ENCODE measurements around the gene CDC6.

Gene CDC6, protein sequence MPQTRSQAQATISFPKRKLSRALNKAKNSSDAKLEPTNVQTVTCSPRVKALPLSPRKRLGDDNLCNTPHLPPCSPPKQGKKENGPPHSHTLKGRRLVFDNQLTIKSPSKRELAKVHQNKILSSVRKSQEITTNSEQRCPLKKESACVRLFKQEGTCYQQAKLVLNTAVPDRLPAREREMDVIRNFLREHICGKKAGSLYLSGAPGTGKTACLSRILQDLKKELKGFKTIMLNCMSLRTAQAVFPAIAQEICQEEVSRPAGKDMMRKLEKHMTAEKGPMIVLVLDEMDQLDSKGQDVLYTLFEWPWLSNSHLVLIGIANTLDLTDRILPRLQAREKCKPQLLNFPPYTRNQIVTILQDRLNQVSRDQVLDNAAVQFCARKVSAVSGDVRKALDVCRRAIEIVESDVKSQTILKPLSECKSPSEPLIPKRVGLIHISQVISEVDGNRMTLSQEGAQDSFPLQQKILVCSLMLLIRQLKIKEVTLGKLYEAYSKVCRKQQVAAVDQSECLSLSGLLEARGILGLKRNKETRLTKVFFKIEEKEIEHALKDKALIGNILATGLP

DNA sequence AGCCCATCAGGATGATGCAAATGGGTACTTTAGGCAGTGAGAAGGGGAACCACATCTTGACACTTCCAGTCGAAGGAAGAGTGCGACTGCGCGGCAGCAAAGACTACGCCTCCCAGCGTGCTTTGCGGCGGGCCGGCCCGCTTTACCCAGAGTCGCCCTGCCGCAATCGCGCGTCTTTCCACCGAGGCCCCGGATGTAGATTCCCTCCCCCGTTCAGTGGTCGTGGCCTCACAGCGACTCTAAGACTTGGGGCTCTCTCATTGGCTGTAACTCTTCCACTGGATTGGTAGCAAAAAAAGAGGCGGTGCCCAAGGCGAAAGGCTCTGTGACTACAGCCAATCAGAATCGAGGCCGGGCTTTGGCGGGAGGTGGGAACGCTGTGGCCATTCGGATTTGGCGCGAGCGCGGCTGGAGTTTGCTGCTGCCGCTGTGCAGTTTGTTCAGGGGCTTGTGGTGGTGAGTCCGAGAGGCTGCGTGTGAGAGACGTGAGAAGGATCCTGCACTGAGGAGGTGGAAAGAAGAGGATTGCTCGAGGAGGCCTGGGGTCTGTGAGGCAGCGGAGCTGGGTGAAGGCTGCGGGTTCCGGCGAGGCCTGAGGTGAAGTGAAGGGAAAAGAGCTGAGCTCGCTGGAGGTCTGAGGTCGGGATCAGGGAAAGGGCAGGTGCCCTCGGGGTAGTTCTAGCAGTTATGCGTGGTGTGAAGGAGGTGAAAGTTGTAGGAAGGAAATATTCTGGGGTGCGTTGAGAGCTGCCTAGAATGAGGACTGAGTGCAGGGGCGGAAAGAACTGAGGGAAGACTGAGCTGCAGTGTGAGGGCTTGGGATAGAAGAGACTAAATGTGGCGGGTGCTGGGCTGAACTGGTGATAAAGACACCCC lies at the start of gene CDC6:
Gene CDC6, plus strand, starts transcription at position 386 of the 876 bp plus-strand sequence. CDS start 1,542 bp downstream, outside the sequence.
- H3K27ac Mint-ChIP-seq, result peak within 1 kb of the TSS; percentile 83
- no peaks in the 10 kb centered on the region for H3K27me3 Mint-ChIP-seq
- peak; percentile 99 for ATAC-seq

GRCh38 chr17:40241252-40241834 lies 46.3 kb upstream of the CDC6 start:
- no peak for ATAC-seq
- H3K36me3 Mint-ChIP-seq, result peaks cover 9% of the 10 kb centered on the region
- peaks cover 35% of the 10 kb centered on the region for H3K4me1 Mint-ChIP-seq
- no peaks in the 10 kb centered on the region for H3K9me3 Mint-ChIP-seq
- no peaks in the 10 kb centered on the region for H3K27me3 Mint-ChIP-seq
- H3K27ac Mint-ChIP-seq, result peak overlapping the region; percentile 44
- no peak overlapping the region for H3K4me3 Mint-ChIP-seq

More for the DNA sequence above, at the start of gene CDC6:
- H3K4me1 Mint-ChIP-seq, result peaks cover 19% of the 10 kb centered on the region
- no peaks in the 10 kb centered on the region for H3K9me3 Mint-ChIP-seq
- H3K4me3 Mint-ChIP-seq, result peak within 1 kb of the TSS; percentile 97
- peaks cover 5% of the 10 kb centered on the region for H3K36me3 Mint-ChIP-seq

DNA sequence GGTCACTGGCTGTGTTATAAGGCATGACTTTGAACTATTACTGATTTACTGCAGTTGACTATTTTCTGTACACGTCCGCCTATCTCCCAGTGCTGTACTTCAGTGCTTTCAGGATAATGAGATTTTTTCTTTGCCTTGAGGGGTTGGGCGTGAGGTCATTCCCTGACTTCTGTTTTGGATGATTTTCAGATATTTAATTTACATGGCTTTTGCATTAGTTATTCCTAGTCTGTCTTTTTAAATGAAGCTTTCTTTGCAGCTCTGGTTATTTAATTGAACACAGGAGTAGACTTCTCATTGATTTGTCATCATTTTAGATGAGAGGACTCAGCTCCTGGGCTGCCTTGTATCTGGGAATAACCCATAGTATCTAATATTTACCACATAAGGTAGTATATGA lies 44.9 kb upstream of the CDC6 start:
- no peak overlapping the region for H3K4me3 Mint-ChIP-seq
- H3K27me3 Mint-ChIP-seq, result no peaks in the 10 kb centered on the region
- H3K36me3 Mint-ChIP-seq, result no peaks in the 10 kb centered on the region
- H3K9me3 Mint-ChIP-seq, result no peaks in the 10 kb centered on the region
- no peak for ATAC-seq
- H3K4me1 Mint-ChIP-seq, result peaks cover 35% of the 10 kb centered on the region
- no peak overlapping the region for H3K27ac Mint-ChIP-seq

GRCh38 chr17:40243761-40244160 lies 43.9 kb upstream of the CDC6 start:
- H3K36me3 Mint-ChIP-seq, result no peaks in the 10 kb centered on the region
- H3K4me1 Mint-ChIP-seq, result peaks cover 39% of the 10 kb centered on the region
- no peak overlapping the region for H3K4me3 Mint-ChIP-seq
- H3K27ac Mint-ChIP-seq, result no peak overlapping the region
- ATAC-seq, result no peak
- no peaks in the 10 kb centered on the region for H3K27me3 Mint-ChIP-seq
- H3K9me3 Mint-ChIP-seq, result no peaks in the 10 kb centered on the region

DNA sequence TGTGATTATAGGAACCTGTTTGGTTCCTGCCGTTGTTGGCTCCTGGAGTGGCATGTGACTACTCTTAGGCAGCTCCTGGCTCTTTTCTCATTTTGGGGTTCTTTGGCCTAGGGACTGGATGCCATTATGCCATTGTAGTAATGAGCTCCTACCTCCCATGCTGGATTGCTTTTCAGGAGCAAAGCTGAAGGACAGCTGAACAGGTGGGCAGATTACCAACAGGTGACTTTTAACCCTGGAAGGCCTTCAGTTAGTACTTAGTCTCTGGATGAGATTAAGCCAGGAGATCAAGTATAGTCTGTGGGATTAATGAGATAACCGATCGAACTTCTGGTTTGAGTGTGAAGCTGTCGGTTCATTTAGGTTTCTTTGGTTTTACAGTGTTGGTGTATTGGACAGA lies 43.4 kb upstream of the CDC6 start:
- H3K4me1 Mint-ChIP-seq, result peaks cover 44% of the 10 kb centered on the region
- no peaks in the 10 kb centered on the region for H3K36me3 Mint-ChIP-seq
- no peak overlapping the region for H3K27ac Mint-ChIP-seq
- H3K4me3 Mint-ChIP-seq, result no peak overlapping the region
- no peaks in the 10 kb centered on the region for H3K9me3 Mint-ChIP-seq
- no peaks in the 10 kb centered on the region for H3K27me3 Mint-ChIP-seq
- ATAC-seq, result no peak

DNA sequence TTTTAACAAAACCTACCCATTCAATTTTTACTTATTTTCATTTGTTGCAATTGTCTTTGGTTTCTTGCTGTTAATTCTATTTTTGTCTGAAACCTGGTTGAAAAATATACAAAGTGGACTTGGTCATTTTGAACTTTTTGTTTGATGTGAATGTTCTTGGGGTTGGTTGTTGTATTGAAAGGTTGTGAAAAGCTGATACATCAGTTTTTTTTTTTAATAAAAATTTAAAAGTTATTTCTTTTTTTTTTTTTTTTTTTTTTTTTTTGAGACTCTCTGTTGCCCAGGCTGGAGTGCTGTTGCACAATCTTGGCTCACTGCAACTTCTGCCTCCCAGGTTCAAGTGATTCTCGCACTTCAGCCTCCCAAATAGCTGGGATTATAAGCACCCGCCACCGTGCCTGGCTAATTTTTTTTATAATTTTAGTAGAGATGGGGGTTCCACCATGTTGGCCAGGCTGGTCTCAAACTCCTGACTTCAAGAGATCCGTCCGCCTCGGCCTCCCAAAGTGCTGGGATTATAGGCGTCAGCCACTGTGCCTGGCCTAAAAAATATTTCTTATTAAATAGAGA lies 39.7 kb upstream of the CDC6 start:
- Mint-ChIP-seq H3K9me3 (no peaks in the 10 kb centered on the region), H3K4me1 (peaks cover 37% of the 10 kb centered on the region), H3K27me3 (no peaks in the 10 kb centered on the region), H3K4me3 (no peak overlapping the region), H3K36me3 (no peaks in the 10 kb centered on the region), H3K27ac (no peak overlapping the region)
- ATAC-seq, result no peak

DNA sequence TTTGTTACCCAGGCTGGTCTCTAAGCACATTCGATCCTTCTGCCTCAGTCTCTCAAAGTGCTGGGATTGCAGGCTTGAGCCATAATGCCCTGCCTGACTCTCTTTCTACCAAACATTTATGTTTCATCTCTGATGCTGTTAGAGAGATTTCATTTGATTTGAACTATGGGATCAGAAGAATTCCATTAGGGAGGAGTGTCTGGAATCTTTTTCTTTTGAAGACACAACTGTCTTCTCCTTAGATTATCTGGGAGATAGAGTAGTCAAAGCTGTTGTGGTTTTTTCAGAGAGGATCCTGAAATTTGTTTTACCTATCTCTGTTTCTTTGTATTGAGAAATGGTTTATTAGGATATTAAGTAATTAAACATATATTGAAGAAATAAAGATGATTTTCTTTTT lies 39.2 kb upstream of the CDC6 start:
- no peak overlapping the region for H3K27ac Mint-ChIP-seq
- peaks cover 4% of the 10 kb centered on the region for H3K36me3 Mint-ChIP-seq
- H3K9me3 Mint-ChIP-seq, result no peaks in the 10 kb centered on the region
- H3K4me1 Mint-ChIP-seq, result peaks cover 37% of the 10 kb centered on the region
- H3K27me3 Mint-ChIP-seq, result no peaks in the 10 kb centered on the region
- H3K4me3 Mint-ChIP-seq, result no peak overlapping the region
- ATAC-seq, result no peak

DNA sequence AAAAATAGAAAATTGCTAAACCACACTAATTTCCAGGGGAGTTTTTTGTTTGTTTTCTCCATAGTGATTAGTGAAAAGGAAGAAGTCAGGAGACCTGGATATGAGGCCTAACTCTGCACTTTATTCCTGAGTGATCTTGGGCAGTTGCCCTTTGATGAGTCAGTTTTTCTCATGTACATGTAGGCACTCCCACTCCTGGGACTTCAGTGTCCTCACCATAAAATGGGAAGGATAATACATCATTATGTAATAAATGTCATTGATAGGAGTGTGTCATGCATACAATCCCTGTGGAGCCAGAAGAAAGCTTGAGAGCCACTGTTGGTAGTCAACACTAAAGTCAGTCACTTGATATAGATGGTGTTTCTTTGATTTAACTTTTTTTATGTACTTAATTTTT lies 36.1 kb upstream of the CDC6 start:
- Mint-ChIP-seq H3K4me1 (peaks cover 25% of the 10 kb centered on the region), H3K36me3 (peaks cover 8% of the 10 kb centered on the region), H3K27ac (no peak overlapping the region), H3K9me3 (no peaks in the 10 kb centered on the region), H3K4me3 (no peak overlapping the region), H3K27me3 (no peaks in the 10 kb centered on the region)
- no peak for ATAC-seq

DNA sequence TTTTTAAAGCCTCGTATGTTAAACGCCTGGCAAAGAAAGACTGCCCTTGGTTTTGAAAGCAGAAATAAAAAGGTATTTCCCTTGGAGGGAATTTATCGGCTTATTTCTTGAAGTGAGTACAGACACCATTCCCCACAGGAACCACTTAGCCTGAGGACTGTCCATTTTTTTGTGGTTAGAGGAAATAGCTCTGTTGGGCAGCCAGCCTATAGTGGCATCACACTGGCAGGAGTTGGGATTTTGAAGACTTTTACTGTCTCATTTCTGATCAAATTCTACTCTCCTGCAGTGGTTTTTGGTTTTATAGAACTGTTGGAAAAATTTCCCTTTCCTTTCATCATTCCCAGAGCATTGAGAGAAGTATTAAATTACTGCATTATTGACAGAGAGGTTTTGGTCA lies 34.1 kb upstream of the CDC6 start:
- no peak for ATAC-seq
- Mint-ChIP-seq H3K27ac (no peak overlapping the region), H3K36me3 (peaks cover 22% of the 10 kb centered on the region), H3K4me3 (no peak overlapping the region), H3K27me3 (no peaks in the 10 kb centered on the region), H3K4me1 (peaks cover 23% of the 10 kb centered on the region), H3K9me3 (no peaks in the 10 kb centered on the region)

DNA sequence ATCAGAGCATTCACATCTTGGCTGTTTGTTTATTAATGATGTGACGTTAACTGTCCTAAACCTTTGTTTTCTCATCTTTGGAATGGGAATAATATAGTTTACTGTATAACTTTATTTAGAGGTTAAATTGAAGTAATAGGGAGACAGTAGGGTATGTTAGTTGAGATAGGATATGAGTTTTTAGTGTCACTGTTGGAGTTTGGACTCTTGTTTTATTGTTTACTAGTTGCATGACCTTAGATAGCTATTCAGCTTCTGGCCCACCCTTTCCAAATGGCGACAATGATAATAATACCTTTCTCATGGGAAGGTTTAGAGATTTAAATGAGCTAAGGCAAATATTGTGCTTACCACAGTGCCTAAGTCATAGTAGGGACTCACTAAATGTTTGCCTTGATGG lies 28.2 kb upstream of the CDC6 start:
- no peak overlapping the region for H3K27ac Mint-ChIP-seq

GRCh38 chr17:40260528-40260927 lies 27.2 kb upstream of the CDC6 start:
- no peaks in the 10 kb centered on the region for H3K9me3 Mint-ChIP-seq
- H3K4me1 Mint-ChIP-seq, result peaks cover 13% of the 10 kb centered on the region
- no peak for ATAC-seq
- H3K4me3 Mint-ChIP-seq, result no peak overlapping the region
- H3K36me3 Mint-ChIP-seq, result peaks cover 44% of the 10 kb centered on the region
- no peaks in the 10 kb centered on the region for H3K27me3 Mint-ChIP-seq
- no peak overlapping the region for H3K27ac Mint-ChIP-seq

More for the DNA sequence above, 28.2 kb upstream of the CDC6 start:
- peaks cover 13% of the 10 kb centered on the region for H3K4me1 Mint-ChIP-seq
- H3K4me3 Mint-ChIP-seq, result no peak overlapping the region
- H3K9me3 Mint-ChIP-seq, result no peaks in the 10 kb centered on the region
- no peaks in the 10 kb centered on the region for H3K27me3 Mint-ChIP-seq
- H3K36me3 Mint-ChIP-seq, result peaks cover 44% of the 10 kb centered on the region
- no peak for ATAC-seq

GRCh38 chr17:40264458-40265185 lies 23.1 kb upstream of the CDC6 start:
- H3K4me3 Mint-ChIP-seq, result no peak overlapping the region
- no peak overlapping the region for H3K27ac Mint-ChIP-seq
- peaks cover 23% of the 10 kb centered on the region for H3K36me3 Mint-ChIP-seq
- ATAC-seq, result no peak
- H3K4me1 Mint-ChIP-seq, result peaks cover 13% of the 10 kb centered on the region
- H3K27me3 Mint-ChIP-seq, result no peaks in the 10 kb centered on the region
- no peaks in the 10 kb centered on the region for H3K9me3 Mint-ChIP-seq

DNA sequence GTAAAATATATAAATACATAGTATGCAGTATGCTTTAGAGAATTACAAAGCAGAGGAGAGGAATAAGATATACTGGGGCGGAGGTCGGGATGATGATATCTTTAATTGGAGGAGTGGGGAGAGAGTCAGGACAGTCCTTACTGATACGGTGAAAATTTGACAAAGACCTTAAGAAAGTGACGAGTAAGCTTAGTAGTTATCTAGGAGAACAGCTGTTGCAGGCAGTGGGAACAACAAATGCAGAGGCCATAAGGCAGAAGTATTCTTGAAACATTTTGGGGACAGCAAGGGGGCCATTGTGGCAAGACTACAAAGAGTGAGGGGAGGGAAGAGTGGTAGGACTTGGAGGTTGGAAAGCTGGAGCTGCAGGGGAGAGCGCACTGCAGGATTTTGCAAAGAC lies 22.3 kb upstream of the CDC6 start:
- ATAC-seq, result no peak

DNA sequence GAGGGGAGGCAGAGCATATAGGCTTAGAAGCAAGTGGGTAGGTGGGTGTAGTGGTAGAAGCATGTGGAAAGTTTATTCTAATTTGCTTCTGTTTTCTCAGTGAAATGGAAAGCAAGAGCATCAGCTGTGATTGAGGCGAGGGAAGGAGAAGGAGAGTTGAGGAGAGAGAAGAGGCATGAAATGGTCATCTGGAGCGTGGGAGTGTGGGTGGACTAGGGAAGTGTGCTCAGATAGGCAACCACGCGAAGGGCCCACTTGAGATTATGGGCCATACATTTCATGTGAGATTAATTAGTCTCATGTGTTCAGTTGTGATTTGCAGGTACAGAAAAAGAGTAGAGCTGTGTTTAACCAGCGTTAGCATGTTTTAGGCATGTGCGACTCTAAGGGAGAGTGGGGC lies 20.8 kb upstream of the CDC6 start:
- Mint-ChIP-seq H3K4me3 (no peak overlapping the region), H3K27me3 (no peaks in the 10 kb centered on the region), H3K36me3 (peaks cover 13% of the 10 kb centered on the region), H3K27ac (no peak overlapping the region), H3K4me1 (peaks cover 12% of the 10 kb centered on the region), H3K9me3 (no peaks in the 10 kb centered on the region)
- ATAC-seq, result no peak

More for the DNA sequence above, 22.3 kb upstream of the CDC6 start:
- Mint-ChIP-seq H3K36me3 (peaks cover 23% of the 10 kb centered on the region), H3K9me3 (no peaks in the 10 kb centered on the region), H3K27me3 (no peaks in the 10 kb centered on the region), H3K4me1 (peaks cover 13% of the 10 kb centered on the region), H3K4me3 (no peak overlapping the region), H3K27ac (no peak overlapping the region)
